Naive B cell (primary cell): ENCODE measurements around the gene THSD4. TPM values are rescaled to one million over a fixed set of nuclear protein-coding genes. Genes with fewer than 3 reads are reported as not detected.
A peak's percentile ranks its signal among the peaks of the same experiment; 100 is the strongest.

ENCODE experiments used
- ATAC-seq, 2 donors: fragments of 150-1000 bp; cut with Tn5 transposase; 2 replicates each; pipeline ENCODE4 v1.10.0; 2021; ENCODE audit warnings: low read depth in 2 of 2, mild to moderate bottlenecking in 2 of 2, moderate library complexity in 2 of 2
- DNase-seq: peaks from one replicate; pipeline ENCODE4 v3.0.0; 2022
- H3K27ac Mint-ChIP-seq, 6 donors: one replicate each; pipeline ENCODE4 v1.8.0; 2020 to 2022; ENCODE audit warnings: mild to moderate bottlenecking in 6 of 6, mixed read lengths in 6 of 6, moderate library complexity in 5 of 6, inconsistent platforms in 2 of 6
- H3K27me3 Mint-ChIP-seq, 3 donors: one replicate each; pipeline ENCODE4 v1.8.0; 2021 to 2022; ENCODE audit warnings: mixed read lengths in 3 of 3, mild to moderate bottlenecking in 1 of 3
- H3K36me3 Mint-ChIP-seq, 2 donors: one replicate each; pipeline ENCODE4 v1.8.0; 2020 to 2022; ENCODE audit warnings: mixed read lengths in 2 of 2, inconsistent platforms in 1 of 2, mild to moderate bottlenecking in 1 of 2
- H3K4me1 Mint-ChIP-seq, 3 donors: one replicate each; pipeline ENCODE4 v1.8.0; 2020 to 2022; ENCODE audit warnings: mixed read lengths in 3 of 3, inconsistent platforms in 1 of 3, mild to moderate bottlenecking in 1 of 3, moderate library complexity in 1 of 3
- H3K4me3 Mint-ChIP-seq, 8 donors: one replicate each; pipeline ENCODE4 v1.8.0; 2020 to 2022; ENCODE audit warnings: mild to moderate bottlenecking in 8 of 8, mixed read lengths in 8 of 8, moderate library complexity in 8 of 8, inconsistent platforms in 2 of 8
- H3K9me3 Mint-ChIP-seq, 7 donors: one replicate each; pipeline ENCODE4 v1.8.0; 2020 to 2022; ENCODE audit warnings: mixed read lengths in 7 of 7, mild to moderate bottlenecking in 5 of 7, inconsistent platforms in 2 of 7, moderate library complexity in 1 of 7
- polyA plus RNA-seq, 6 donors: library from polyadenylated mRNA; unstranded; fragments of 300-500 nt; fragmentation: Illumina TruSeq; gene quantifications; one replicate each; pipeline ENCODE4 v1.2.3, GENCODE V29; 2021; ENCODE audit warnings: low read depth in 6 of 6

THSD4 gene
- polyA plus RNA-seq, 6 donors from 2014 or later = not detected

- ATAC-seq = no peak
- H3K27me3 Mint-ChIP-seq = peaks cover 9 to 12% (median 9%) of the 10 kb centered on the region in 3 donors
These were observed 8.3 kb upstream of the THSD4 start for GRCh38 chr15:71106802-71107500.

DNA sequence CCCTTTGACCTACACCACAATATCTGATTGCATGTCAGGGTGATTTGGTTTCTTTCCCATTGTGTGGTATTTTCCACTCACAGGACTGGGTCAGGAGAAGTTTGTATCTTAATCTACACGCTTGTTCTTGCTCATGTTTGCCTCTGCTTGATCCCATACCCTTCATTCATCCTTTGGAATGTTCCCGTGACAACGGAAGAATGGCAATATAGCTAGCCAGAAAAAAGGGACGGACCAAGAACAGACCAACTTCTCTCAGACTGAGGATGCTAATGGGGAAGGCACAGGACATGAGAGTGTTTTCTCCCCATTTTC lies 7.8 kb upstream of the THSD4 start:
- H3K27me3 Mint-ChIP-seq = peaks cover 9 to 13% (median 12%) of the 10 kb centered on the region in 3 donors
- no peak overlapping the region for H3K4me3 Mint-ChIP-seq
- ATAC-seq (no peak), DNase-seq (no peak)
- no peak overlapping the region for H3K27ac Mint-ChIP-seq
- H3K9me3 Mint-ChIP-seq = peaks cover 0 to 6% (median under 1%) of the 10 kb centered on the region in 7 donors
- peaks cover 0 to 7% of the 10 kb centered on the region in 2 donors for H3K36me3 Mint-ChIP-seq
- no peaks in the 10 kb centered on the region for H3K4me1 Mint-ChIP-seq

More at GRCh38 chr15:71106802-71107500, 8.3 kb upstream of the THSD4 start:
- H3K27ac Mint-ChIP-seq = no peak overlapping the region
- no peak overlapping the region for H3K4me3 Mint-ChIP-seq
- H3K4me1 Mint-ChIP-seq = no peaks in the 10 kb centered on the region
- DNase-seq = no peak
- H3K36me3 Mint-ChIP-seq = peaks cover 0 to 7% of the 10 kb centered on the region in 2 donors
- H3K9me3 Mint-ChIP-seq = peaks cover 0 to 8% (median 1%) of the 10 kb centered on the region in 7 donors

DNA sequence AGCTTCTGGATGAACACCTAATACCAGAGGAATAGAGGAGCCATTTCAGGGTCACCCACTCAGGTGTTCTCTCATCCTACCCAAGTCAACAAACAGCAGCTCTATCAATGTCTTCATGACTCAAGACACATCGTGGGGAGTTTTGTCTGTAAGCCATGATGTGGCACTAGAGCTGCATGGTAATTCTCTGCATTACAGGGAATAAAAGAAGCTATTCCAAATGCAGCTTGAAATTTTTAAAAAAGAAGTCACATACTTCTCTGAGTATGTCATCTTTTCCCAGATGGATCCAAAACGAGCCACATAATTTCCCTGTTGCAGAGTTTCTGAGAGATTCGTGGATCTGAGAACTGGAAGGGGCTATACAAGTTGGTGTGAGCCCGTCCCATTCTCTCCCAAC lies 6.1 kb upstream of the THSD4 start:
- no peaks in the 10 kb centered on the region for H3K9me3 Mint-ChIP-seq
- H3K4me1 Mint-ChIP-seq = no peaks in the 10 kb centered on the region
- no peak overlapping the region for H3K4me3 Mint-ChIP-seq
- no peak overlapping the region for H3K27ac Mint-ChIP-seq
- H3K36me3 Mint-ChIP-seq = no peaks in the 10 kb centered on the region
- ATAC-seq (no peak), DNase-seq (no peak)
- peaks cover 3 to 21% (median 7%) of the 10 kb centered on the region in 3 donors for H3K27me3 Mint-ChIP-seq

DNA sequence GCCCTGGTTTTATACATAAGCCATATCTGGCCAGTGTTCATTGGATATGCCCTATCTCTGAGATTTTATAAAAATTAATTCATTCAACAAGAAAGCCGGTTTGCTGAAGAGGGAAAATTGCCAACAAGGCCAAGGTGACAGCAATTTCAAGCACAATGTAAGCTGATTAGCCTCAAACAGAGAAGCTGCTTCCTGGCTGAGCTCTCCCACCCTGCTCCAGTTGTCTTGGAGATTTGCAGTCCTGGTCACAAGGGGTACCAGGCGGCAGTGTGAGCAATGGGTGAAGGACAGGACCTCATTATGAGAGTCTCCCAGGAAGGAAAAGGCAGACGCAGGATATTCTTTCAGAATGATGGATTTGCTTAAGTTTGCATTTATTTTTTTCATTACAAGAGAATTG lies 5.4 kb upstream of the THSD4 start:
- DNase-seq = no peak
- Mint-ChIP-seq H3K4me3 (no peak overlapping the region), H3K27ac (no peak overlapping the region), H3K4me1 (peaks cover 0 to 4% (median 0%) of the 10 kb centered on the region in 3 donors), H3K36me3 (no peaks in the 10 kb centered on the region), H3K9me3 (no peaks in the 10 kb centered on the region), H3K27me3 (peaks cover 9 to 17% (median 15%) of the 10 kb centered on the region in 3 donors)
- ATAC-seq = no peak

GRCh38 chr15:71110405-71111180 lies 4.7 kb upstream of the THSD4 start:
- Mint-ChIP-seq H3K4me3 (no peak overlapping the region), H3K36me3 (no peaks in the 10 kb centered on the region), H3K9me3 (no peaks in the 10 kb centered on the region), H3K27me3 (peaks cover 14 to 17% (median 15%) of the 10 kb centered on the region in 3 donors), H3K4me1 (peaks cover 0 to 5% (median 0%) of the 10 kb centered on the region in 3 donors), H3K27ac (no peak overlapping the region)
- DNase-seq = no peak
- ATAC-seq = no peak

DNA sequence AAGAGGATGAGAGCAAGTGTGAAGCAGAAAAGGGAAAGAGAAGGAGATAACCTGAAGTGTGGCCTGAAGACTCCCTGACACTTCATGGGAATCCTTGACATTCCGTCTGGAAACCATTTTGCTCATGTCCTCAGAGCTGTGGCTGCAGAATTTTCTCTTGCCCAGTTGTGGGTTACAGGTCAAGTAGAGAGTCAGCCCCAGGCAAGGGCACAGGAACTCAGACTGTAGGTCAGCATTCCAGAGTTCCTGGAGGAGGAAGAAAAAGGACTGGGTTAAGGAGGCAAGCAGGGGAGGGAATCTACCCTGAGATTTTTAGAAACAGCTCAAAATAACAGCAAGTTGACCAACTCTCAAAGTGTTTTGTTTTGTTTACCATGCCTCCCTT lies 4.1 kb upstream of the THSD4 start:
- H3K27ac Mint-ChIP-seq = peak overlapping the region in 1 of 6 donors; percentile 3
- no peak for ATAC-seq
- H3K27me3 Mint-ChIP-seq = peaks cover 14 to 20% (median 20%) of the 10 kb centered on the region in 3 donors

DNA sequence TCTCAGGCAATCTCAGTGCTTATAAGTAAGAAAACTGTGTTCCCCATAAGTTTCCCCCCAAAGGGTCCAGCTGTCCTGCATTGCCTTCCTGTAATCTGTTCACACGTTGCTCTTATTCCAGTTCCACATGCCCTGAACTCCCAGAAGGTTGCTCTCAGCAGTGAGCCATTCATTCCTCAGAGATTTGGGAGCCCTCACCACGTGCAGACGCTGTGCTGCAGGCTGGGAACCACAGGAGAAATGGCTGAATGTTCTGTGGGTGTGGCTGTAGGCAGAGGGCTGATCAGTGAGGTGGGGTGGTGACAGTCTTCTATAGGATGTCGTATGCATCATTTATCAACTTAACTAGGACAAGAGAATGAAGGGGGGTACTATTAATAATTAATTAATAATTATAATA lies 3.3 kb upstream of the THSD4 start:
- Mint-ChIP-seq H3K27me3 (peaks cover 22 to 28% (median 28%) of the 10 kb centered on the region in 3 donors), H3K36me3 (no peaks in the 10 kb centered on the region)
- ATAC-seq = no peak

More for the DNA sequence above, 4.1 kb upstream of the THSD4 start:
- Mint-ChIP-seq H3K4me1 (peaks cover 0 to 7% (median 2%) of the 10 kb centered on the region in 3 donors), H3K9me3 (no peaks in the 10 kb centered on the region), H3K36me3 (no peaks in the 10 kb centered on the region), H3K4me3 (no peak overlapping the region)
- DNase-seq = no peak

GRCh38 chr15:71112429-71112828 lies 2.8 kb upstream of the THSD4 start:
- H3K27ac Mint-ChIP-seq = no peak overlapping the region
- no peaks in the 10 kb centered on the region for H3K36me3 Mint-ChIP-seq
- peaks cover 27 to 33% (median 32%) of the 10 kb centered on the region in 3 donors for H3K27me3 Mint-ChIP-seq
- DNase-seq = no peak
- peaks cover 0 to 2% (median 0%) of the 10 kb centered on the region in 7 donors for H3K9me3 Mint-ChIP-seq
- no peak for ATAC-seq
- H3K4me1 Mint-ChIP-seq = peaks cover 0 to 10% (median 7%) of the 10 kb centered on the region in 3 donors
- H3K4me3 Mint-ChIP-seq = no peak overlapping the region

More for the DNA sequence above, 3.3 kb upstream of the THSD4 start:
- H3K4me1 Mint-ChIP-seq = peaks cover 0 to 10% (median 7%) of the 10 kb centered on the region in 3 donors
- H3K4me3 Mint-ChIP-seq = no peak overlapping the region
- no peak for DNase-seq
- H3K9me3 Mint-ChIP-seq = peaks cover 0 to 2% (median 0%) of the 10 kb centered on the region in 7 donors
- H3K27ac Mint-ChIP-seq = no peak overlapping the region

GRCh38 chr15:71114066-71114680 lies 1.1 kb upstream of the THSD4 start:
- Mint-ChIP-seq H3K27me3 (peaks cover 44 to 50% (median 45%) of the 10 kb centered on the region in 3 donors), H3K4me1 (peaks cover 0 to 10% (median 7%) of the 10 kb centered on the region in 3 donors), H3K9me3 (peaks cover 0 to 2% (median 0%) of the 10 kb centered on the region in 7 donors), H3K36me3 (no peaks in the 10 kb centered on the region), H3K27ac (no peak overlapping the region), H3K4me3 (peak overlapping the region in 3 of 8 donors; percentile 57 to 87 (median 66))
- ATAC-seq (no peak), DNase-seq (no peak)

DNA sequence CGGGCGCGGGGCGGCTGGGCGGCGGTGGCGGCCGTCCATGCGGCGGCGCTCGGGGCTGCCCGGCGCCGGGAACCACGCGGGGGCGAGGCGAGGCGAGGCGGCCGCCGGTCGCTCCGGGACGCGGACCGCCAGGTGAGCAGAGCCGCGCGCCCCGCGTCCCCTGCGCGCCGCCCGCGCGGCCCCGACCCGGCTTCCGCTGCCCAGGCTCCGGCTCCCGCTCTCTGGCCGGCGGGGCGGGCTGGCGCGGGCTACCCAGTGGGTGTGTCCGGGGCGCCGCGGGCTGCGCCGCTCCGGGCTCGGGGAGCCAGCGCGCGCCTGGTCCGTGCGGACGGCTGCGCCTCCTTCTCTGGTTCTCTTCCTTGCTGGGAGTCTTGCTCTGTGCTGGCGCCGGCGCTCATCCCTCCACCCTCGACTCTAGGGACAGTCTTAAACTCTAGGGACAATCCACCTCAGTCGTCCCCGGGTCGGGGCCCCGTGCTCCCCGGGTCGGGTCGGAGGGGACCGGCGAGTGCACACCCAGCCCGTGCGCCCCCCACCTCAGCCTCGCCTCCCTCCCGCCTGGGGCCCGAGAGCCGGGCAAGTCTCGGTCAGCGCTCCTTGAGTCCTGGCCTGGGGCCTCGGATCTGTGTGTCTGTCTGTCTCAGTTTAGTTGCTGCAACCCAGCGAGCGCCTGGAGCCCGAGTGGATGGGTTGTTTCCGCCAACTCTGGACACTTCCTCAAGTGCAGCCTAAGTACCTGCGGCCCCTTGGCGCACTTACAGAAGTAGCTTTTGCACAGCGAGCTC lies 488 bp downstream of the THSD4 start:
- Mint-ChIP-seq H3K27ac (peak overlapping the region in 1 of 6 donors; percentile 49), H3K4me1 (peaks cover 0 to 10% (median 7%) of the 10 kb centered on the region in 3 donors), H3K4me3 (peak overlapping the region; percentile 21 to 80 (median 48)), H3K27me3 (peaks cover 48 to 56% (median 51%) of the 10 kb centered on the region in 3 donors), H3K36me3 (no peaks in the 10 kb centered on the region), H3K9me3 (peaks cover 0 to 2% (median 0%) of the 10 kb centered on the region in 7 donors)
- no peak for DNase-seq
- ATAC-seq = no peak

DNA sequence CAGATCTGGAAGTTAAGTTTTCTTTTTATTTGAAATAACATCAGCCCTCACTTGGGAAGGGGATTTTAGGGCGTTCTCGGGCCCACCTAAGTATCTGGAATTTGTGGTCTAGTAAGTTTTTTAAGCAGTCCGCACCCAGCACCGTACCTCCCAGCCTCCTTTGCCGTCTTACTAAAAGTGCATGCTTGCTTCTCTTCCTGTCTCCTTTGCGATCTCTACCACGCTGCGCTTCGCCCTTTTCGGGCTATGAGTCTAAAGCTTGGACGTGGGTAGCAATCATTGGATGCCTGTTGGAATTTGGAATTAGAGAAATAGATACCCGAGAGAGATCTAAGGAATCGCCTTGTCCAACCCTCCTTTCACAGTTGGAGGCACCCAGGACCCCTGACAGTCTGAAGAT lies 1.1 kb downstream of the THSD4 start:
- H3K36me3 Mint-ChIP-seq = no peaks in the 10 kb centered on the region
- H3K27ac Mint-ChIP-seq = peak overlapping the region in 1 of 6 donors; percentile 49
- peaks cover 0 to 10% (median 7%) of the 10 kb centered on the region in 3 donors for H3K4me1 Mint-ChIP-seq
- DNase-seq = no peak
- peak overlapping the region; percentile 21 to 85 (median 52) for H3K4me3 Mint-ChIP-seq
- H3K27me3 Mint-ChIP-seq = peaks cover 48 to 63% (median 53%) of the 10 kb centered on the region in 3 donors
- H3K9me3 Mint-ChIP-seq = peaks cover 0 to 2% (median 0%) of the 10 kb centered on the region in 7 donors
- no peak for ATAC-seq

DNA sequence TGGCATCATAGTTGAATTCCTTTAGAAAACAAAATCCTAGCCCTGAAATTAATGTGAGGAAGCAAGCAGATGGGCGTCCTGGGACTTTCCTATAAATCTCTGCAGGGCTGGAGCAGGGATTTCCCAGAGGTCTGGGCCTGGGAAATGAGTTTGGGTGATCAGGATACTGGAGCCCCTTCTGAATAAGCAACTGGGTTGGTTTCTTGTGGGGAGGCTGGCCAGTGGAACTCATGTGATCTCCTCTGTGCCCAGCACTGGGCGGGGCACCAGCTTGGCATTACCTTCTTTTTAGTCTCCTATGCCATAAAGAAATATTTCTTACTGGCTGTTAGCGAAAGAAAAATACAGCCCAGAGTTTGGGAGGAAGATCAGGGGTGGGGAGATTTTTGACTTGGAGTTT lies 1.7 kb downstream of the THSD4 start:
- H3K4me1 Mint-ChIP-seq = peaks cover 0 to 10% (median 7%) of the 10 kb centered on the region in 3 donors
- peaks cover 0 to 4% (median 0%) of the 10 kb centered on the region in 7 donors for H3K9me3 Mint-ChIP-seq
- ATAC-seq = no peak
- peaks cover 47 to 68% (median 57%) of the 10 kb centered on the region in 3 donors for H3K27me3 Mint-ChIP-seq
- DNase-seq = no peak
- no peaks in the 10 kb centered on the region for H3K36me3 Mint-ChIP-seq
- no peak overlapping the region for H3K27ac Mint-ChIP-seq
- peak overlapping the region in 1 of 8 donors; percentile 17 for H3K4me3 Mint-ChIP-seq
